EL (cell line): ENCODE measurements around the gene CSAG2.
"Not testable (repeated sequence)": the region's sequence is repeated elsewhere in the genome, so short reads cannot be mapped to it uniquely, and the experiment has no call there.

ENCODE experiments used
- DNase-seq: peaks from one replicate; pipeline ENCODE4 v3.0.0-alpha.2; 2016

Gene CSAG2, protein sequence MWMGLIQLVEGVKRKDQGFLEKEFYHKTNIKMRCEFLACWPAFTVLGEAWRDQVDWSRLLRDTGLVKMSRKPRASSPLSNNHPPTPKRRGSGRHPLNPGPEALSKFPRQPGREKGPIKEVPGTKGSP

DNA sequence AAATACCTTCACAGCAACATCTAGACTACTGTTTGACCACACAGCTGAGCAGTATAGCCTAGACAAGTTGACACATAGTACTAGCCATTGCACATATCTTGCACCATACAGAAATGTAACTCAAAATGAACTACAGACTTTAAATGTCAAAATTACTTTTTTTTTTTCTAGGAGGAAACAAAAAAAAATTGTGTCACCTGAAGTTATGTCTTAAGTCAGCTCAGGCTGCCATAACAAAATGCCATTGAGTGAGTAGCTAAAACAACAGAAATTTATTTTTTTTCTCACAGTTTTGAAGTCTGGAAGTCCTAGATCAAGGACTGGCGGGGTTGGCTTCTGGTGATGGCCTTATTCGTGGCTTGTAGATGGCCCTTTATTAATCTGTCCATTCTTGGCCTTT, at the start of gene CSAG2:
CSAG2 (minus strand) TSS at position 101 of the 400 bp plus-strand sequence. CDS start 161 bp downstream, outside the sequence.
- not testable (repeated sequence) for DNase-seq

DNA sequence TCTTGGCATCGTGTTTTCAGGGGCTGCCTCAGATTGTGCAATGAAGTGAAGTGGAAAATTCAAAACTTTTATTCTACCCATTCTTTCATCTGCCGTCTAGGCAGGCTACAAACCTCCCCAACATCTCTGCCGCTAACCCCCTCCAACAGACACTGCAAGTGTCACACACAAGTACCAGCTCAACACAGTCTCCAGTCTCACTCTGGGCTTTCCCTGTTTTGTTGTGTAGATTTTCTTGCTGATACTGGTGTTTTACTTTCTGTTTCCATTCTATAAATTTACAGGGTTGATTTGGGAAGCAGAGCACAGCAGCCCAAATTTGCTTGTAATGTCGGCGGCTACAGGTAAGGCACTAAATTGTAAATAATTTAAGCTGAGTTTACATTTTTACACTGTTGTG, 45.8 kb upstream of the CSAG2 start:
- DNase-seq, result not testable (repeated sequence)

DNA sequence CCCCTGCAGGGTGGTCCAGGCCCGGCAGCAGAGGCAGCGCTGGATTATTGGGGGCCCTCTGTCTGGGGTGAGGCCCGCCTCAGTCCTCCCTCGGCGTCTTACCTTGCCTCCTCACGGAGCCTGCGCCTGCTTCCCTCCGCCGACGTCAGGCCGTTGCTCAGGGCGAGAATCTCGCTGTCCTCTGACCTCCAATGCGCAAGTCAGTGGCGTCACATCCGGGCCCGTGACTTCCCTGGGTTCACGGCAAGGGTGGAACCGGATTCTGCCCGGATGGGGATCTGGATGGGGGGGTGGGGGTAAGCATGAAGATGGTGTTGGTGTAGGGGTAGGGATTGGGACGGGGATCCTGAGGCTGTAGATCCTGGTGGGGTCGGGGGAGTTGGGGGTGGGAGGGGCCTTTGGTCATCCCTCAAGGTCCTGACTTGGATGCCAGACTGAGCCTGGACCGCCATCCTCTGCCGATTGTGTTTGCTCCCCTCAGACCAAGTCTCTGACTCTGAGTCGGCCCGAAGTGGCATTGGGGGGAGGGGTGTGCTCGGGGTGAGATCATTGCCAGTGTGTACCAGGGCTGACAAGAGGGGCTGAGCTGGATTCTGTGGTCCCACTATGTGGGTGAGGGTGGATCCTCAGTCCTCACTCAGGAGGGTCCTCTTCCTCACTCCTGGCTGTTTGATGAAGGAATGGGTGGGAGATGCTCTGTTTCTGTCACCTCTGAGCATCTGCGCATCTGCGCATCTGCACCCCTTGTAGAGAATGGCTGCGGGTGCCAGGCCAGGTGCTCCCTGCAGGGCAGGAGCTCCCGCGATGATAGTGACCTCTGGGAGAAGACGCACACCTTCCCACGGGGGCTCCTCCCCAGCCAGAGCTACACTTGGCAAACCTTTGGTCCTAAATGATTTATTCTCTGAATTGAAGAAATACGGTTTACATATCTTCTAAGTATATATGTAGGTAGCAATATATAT, 44.9 kb upstream of the CSAG2 start, which contains the start of gene MAGEA2:
MAGEA2 (minus strand) TSS at position 157 of the 965 bp plus-strand sequence. CDS start 2,479 bp downstream, outside the sequence.
- DNase-seq, result not testable (repeated sequence)

DNA sequence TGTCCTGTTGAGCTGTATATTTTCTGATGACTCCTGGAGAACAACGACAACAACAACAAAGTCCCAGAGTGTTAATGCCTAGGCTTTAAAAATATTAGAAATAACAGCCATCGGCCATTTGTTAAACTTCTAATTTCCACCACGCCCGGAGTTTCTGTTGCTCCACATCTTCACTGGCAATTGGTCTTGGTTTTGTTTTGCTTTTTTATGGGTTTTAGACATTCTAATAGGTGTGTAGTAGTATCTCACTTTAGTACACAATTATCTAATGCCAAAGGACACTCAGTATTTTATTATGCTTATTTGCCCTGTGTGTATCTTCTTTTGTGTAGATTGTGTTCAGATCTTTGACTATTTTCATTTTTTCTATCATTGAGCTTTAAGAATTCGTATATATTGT, 29.5 kb upstream of the CSAG2 start:
- DNase-seq, result no peak

DNA sequence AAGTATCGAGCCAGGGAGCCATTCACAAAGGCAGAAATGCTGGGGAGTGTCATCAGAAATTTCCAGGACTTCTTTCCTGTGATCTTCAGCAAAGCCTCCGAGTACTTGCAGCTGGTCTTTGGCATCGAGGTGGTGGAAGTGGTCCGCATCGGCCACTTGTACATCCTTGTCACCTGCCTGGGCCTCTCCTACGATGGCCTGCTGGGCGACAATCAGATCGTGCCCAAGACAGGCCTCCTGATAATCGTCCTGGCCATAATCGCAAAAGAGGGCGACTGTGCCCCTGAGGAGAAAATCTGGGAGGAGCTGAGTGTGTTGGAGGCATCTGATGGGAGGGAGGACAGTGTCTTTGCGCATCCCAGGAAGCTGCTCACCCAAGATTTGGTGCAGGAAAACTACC, 27.5 kb upstream of the CSAG2 start:
- DNase-seq, result not testable (repeated sequence)

DNA sequence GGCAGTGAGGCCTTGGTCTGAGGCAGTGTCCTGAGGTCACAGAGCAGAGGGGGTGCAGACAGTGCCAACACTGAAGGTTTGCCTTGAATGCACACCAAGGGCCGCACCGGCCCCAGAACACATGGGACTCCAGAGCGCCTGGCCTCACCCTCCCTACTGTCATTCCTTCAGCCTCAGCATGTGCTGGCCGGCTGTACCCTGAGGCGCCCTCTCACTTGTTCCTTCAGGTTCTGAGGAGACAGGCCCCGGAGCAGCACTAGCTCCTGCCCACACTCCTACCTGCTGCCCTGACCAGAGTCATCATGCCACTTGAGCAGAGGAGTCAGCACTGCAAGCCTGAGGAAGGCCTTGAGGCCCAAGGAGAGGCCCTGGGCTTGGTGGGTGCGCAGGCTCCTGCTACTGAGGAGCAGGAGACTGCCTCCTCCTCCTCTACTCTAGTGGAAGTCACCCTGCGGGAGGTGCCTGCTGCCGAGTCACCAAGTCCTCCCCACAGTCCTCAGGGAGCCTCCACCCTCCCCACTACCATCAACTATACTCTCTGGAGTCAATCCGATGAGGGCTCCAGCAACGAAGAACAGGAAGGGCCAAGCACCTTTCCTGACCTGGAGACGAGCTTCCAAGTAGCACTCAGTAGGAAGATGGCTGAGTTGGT, 26.9 kb upstream of the CSAG2 start:
- no peak for DNase-seq

DNA sequence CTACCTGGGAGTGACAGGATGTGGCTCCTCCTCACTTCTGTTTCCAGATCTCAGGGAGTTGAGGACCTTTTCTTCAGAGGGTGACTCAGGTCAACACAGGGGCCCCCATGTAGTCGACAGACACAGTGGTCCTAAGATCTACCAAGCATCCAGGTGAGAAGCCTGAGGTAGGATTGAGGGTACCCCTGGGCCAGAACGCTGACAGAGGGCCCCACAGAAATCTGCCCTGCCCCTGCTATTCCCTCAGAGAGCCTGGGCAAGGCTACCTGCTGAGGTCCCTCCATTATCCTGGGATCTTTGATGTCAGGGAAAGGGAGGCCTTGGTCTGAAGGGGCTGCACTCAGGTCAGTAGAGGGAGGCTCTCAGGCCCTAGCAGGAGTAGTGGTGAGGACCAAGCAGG, 26.0 kb upstream of the CSAG2 start:
- no peak for DNase-seq

DNA sequence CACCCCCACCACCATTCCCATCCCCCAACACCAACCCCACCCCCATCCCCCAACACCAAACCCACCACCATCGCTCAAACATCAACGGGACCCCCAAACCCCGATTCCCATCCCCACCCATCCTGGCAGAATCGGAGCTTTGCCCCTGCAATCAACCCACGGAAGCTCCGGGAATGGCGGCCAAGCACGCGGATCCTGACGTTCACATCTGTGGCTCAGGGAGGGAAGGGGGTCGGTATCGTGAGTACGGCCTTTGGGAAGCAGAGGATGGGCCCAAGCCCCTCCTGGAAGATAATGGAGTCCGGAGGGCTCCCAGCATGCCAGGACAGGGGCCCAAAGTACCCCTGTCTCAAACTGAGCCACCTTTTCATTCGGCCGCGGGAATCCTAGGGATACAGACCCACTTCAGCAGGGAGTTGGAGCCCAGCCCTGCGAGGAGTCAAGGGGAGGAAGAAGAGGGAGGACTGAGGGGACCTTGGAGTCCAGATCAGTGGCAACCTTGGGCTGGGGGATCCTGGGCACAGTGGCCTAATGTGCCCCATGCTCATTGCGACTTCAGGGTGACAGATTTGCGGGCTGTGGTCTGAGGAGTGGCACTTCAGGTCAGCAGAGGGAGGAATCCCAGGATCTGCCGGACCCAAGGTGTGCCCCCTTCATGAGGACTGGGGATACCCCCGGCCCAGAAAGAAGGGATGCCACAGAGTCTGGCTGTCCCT, 25.2 kb upstream of the CSAG2 start:
- not testable (repeated sequence) for DNase-seq

DNA sequence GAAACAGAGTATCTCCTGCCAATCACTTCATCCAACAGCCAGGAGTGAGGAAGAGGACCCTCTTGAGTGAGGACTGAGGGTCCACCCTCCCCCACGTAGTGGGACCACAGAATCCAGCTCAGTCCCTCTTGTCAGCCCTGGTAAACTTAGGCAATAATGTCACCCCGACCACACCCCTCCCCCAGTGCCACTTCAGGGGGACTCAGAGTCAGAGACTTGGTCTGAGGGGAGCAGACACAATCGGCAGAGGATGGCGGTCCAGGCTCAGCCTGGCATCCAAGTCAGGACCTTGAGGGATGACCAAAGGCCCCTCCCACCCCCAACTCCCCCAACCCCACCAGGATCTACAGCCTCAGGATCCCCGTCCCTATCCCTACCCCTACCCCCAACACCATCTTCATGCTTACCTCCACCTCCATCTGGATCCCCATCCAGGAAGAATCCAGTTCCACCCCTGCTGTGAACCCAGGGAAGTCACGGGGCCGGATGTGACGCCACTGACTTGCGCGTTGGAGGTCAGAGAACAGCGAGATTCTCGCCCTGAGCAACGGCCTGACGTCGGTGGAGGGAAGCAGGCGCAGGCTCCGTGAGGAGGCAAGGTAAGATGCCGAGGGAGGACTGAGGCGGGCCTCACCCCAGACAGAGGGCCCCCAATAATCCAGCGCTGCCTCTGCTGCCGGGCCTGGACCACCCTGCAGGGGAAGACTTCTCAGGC, 24.3 kb upstream of the CSAG2 start, which contains the start of the genes CSAG1 and MAGEA12:
CSAG1 (minus strand) TSS at position 461 of the 715 bp plus-strand sequence. CDS start 1,261 bp downstream, outside the sequence.
MAGEA12 (plus strand) TSS at position 497 of the 715 bp plus-strand sequence. CDS start 2,405 bp downstream, outside the sequence.
- DNase-seq, result no peak

DNA sequence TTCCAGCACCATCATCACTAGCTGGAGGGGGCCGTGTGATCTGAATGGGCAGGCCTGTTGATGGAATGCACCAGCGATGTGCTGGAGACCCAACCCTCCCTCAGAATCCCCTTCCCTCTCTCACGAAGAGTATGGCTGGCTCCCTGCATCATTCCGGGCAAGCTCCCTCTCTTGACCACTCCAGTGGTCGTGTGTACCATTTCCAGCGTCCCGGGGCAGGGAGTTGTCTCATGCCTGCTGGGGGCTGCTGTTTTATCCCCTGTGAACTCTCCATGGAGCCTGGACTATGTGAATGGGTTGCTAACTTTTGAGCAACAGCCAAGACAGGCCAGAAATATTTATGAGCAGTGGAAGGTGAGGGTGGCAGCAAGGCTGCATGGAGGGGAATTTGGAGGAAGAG, 16.3 kb upstream of the CSAG2 start:
- no peak for DNase-seq

DNA sequence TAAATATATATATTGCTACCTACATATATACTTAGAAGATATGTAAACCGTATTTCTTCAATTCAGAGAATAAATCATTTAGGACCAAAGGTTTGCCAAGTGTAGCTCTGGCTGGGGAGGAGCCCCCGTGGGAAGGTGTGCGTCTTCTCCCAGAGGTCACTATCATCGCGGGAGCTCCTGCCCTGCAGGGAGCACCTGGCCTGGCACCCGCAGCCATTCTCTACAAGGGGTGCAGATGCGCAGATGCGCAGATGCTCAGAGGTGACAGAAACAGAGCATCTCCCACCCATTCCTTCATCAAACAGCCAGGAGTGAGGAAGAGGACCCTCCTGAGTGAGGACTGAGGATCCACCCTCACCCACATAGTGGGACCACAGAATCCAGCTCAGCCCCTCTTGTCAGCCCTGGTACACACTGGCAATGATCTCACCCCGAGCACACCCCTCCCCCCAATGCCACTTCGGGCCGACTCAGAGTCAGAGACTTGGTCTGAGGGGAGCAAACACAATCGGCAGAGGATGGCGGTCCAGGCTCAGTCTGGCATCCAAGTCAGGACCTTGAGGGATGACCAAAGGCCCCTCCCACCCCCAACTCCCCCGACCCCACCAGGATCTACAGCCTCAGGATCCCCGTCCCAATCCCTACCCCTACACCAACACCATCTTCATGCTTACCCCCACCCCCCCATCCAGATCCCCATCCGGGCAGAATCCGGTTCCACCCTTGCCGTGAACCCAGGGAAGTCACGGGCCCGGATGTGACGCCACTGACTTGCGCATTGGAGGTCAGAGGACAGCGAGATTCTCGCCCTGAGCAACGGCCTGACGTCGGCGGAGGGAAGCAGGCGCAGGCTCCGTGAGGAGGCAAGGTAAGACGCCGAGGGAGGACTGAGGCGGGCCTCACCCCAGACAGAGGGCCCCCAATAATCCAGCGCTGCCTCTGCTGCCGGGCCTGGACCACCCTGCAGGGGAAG, 5.0 kb upstream of the CSAG2 start, which contains the start of gene MAGEA2B:
MAGEA2B (plus strand) TSS at position 814 of the 973 bp plus-strand sequence. CDS start 2,479 bp downstream, outside the sequence.
- DNase-seq, result not testable (repeated sequence)

DNA sequence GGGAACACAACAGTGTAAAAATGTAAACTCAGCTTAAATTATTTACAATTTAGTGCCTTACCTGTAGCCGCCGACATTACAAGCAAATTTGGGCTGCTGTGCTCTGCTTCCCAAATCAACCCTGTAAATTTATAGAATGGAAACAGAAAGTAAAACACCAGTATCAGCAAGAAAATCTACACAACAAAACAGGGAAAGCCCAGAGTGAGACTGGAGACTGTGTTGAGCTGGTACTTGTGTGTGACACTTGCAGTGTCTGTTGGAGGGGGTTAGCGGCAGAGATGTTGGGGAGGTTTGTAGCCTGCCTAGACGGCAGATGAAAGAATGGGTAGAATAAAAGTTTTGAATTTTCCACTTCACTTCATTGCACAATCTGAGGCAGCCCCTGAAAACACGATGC, 4.1 kb upstream of the CSAG2 start:
- DNase-seq, result not testable (repeated sequence)

DNA sequence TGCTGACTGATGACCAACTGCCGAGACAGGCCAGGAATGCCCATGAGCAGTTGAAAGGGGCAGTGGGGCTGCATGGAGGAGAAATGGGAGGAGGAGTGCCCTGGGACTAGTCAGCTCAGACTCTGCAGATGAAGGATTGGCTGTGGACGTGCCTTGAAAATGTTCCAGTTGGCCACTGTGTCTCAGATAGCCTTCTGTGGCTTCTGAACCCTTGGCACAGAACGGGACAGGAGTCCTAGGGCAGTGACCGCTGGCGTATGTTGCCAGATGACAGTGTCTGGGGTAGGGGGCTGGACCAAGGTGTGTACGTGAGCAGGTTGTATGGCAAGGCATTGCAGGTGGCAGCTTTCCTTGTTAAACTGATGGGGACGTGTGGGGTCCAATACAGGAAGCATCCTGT, 2.6 kb downstream of the CSAG2 start:
- not testable (repeated sequence) for DNase-seq

DNA sequence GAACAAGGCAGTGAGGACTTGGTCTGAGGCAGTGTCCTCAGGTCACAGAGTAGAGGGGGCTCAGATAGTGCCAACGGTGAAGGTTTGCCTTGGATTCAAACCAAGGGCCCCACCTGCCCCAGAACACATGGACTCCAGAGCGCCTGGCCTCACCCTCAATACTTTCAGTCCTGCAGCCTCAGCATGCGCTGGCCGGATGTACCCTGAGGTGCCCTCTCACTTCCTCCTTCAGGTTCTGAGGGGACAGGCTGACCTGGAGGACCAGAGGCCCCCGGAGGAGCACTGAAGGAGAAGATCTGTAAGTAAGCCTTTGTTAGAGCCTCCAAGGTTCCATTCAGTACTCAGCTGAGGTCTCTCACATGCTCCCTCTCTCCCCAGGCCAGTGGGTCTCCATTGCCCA, 8.7 kb downstream of the CSAG2 start:
- DNase-seq, result not testable (repeated sequence)

DNA sequence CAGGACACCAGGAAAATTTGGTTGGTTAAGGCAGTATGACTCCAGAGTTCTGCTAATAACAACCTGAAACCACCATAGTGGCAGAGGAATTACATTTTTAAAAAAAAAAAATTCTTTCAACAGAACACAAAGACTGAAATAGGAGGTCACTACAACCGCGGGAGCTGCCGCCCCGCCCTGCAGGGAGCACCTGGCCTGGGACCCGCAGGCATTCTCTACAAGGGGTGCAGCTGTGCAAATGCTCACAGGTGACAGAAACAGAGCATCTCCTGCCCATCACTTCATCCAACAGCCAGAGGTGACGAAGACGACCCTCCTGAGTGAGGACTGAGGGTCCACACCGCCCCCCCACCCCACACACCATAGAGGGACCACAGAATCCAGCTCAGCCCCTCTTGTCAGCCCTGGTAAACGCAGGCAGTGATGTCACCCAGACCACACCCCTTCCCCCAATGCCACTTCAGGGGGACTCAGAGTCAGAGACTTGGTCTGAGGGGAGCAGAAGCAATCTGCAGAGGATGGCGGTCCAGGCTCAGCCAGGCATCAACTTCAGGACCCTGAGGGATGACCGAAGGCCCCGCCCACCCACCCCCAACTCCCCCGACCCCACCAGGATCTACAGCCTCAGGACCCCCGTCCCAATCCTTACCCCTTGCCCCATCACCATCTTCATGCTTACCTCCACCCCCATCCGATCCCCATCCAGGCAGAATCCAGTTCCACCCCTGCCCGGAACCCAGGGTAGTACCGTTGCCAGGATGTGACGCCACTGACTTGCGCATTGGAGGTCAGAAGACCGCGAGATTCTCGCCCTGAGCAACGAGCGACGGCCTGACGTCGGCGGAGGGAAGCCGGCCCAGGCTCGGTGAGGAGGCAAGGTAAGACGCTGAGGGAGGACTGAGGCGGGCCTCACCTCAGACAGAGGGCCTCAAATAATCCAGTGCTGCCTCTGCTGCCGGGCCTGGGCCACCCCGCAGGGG, 10.8 kb downstream of the CSAG2 start, which contains the start of gene MAGEA3:
MAGEA3 (plus strand) TSS at position 843 of the 980 bp plus-strand sequence. CDS start 2,039 bp downstream, outside the sequence.
- not testable (repeated sequence) for DNase-seq

DNA sequence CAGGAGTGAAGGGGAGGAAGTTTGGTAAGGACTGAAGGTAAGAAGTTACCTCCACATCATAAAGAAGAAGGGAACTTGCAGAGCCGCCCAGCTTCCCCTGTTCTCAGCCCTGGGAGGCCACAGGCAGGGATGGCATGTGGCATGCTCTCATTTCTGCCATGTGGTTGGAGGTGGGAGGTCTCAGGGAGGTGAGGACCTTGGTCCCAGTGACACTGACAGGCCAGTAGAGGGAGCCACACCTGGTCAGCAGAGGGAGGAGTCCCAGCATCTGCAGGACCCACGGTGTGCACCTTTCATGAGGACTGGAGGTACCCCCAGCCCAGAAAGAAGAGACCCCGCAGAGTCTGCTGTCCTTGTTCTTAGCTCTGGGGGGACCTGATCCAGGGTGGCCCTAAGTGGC, 28.1 kb downstream of the CSAG2 start:
- DNase-seq, result not testable (repeated sequence)

DNA sequence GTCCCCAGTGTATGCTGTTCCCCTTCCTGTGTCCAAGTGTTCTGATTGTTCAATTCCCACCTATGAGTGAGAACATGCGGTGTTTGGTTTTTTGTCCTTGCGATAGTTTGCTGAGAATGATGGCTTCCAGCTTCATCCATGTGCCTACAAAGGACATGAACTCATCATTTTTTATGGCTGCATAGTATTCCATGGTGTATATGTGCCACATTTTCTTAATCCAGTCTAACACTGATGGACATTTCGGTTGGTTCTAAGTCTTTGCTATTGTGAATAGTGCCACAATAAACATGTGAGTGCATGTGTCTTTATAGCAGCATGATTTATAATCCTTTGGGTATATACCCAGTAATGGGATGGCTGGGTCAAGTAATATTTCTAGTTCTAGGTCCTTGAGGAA, 34.4 kb downstream of the CSAG2 start:
- DNase-seq, result not testable (repeated sequence)

DNA sequence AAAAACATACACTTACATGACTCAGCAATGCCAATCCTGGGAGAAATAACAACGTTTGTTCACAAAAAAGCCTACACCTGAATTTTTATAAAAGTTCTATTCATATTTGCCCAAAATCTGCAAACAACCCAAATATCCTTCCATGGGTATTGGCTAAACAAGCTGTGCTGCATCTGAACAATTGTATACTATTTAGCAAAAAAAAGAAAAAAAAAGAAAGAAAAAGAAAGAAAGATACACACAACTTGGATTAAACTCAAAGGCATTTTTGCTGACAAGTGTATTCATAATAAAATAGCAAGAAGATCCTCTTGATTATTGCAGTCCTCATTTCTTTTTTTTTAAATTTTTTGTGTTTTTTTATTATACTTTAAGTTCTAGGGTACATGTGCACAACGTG, 34.9 kb downstream of the CSAG2 start:
- DNase-seq, result no peak

DNA sequence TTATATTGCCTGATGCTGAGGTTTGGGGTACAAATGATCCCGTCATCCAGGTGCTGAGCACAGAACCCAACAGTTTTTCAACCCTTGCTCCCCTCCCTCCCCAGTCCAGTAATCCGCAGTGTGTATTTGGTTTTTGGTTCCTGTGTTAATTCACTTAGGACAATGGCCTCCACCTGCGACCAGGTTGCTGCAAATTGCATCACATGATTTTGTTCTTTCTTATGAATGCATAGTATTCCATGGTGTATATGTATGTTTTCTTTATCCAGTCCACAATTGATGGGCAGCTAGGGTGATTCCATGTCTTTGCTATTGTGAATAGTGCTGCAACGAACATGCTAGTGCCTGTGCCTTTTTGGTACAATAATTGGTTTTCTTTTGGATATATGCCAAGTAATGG, 46.0 kb downstream of the CSAG2 start:
- DNase-seq, result no peak
